IMR-90 (cell line): ENCODE data around the gene SPAG4. TPM values are rescaled to one million over a fixed set of nuclear protein-coding genes. Genes with fewer than 3 reads are reported as not detected.

Experiments
- ATAC-seq: fragments of 200-7000 bp; cut with Tn5 transposase; 2 replicates; pipeline ENCODE4 v1.9.1; 2020; ENCODE audit warnings: low read depth, mild to moderate bottlenecking, moderate library complexity
- BruUV-seq: library from RNA; stranded (reverse); fragments of 400-500 nt; replicated peaks from 2 replicates; lab custom pipeline; 2021; lab: Mats Ljungman, UMichigan
- CTCF ChIA-PET: fragments of 300-600 bp; formaldehyde crosslinking; extraction: SDS; loops from one replicate; lab custom pipeline; 2021; ENCODE audit warnings: antibody characterized with exemption; lab: Yijun Ruan, JAX
- POLR2A ChIA-PET: fragments of 300-600 bp; sonication (Branson Sonifier 250); formaldehyde crosslinking; loops from one replicate; lab custom pipeline; 2022; ENCODE audit warnings: antibody characterized with exemption; ENCODE audit not compliant: unreplicated experiment; lab: Charles Lee
- DNase-seq: peaks from one replicate; pipeline ENCODE4 v3.0.0; 2013
- H2AFZ ChIP-seq: replicated peaks from 2 replicates; pipeline ENCODE3; 2013; ENCODE audit warnings: low read length, mild to moderate bottlenecking; ENCODE audit not compliant: poor library complexity
- H2AK5ac ChIP-seq: 2 replicates; pipeline ENCODE4 v1.6.1; 2013; ENCODE audit warnings: low read depth, low read length, inconsistent platforms
- H2AK9ac ChIP-seq: replicated peaks from 2 replicates; pipeline ENCODE3; 2013; ENCODE audit warnings: mild to moderate bottlenecking, low read depth, low read length, moderate library complexity; ENCODE audit not compliant: poor library complexity
- H2BK120ac ChIP-seq: 2 replicates; pipeline ENCODE4 v1.6.1; 2013; ENCODE audit warnings: low read depth, low read length, inconsistent platforms
- H2BK15ac ChIP-seq: 3 replicates; pipeline ENCODE4 v1.6.1; 2013; ENCODE audit warnings: low read depth, low read length, inconsistent platforms
- H2BK20ac ChIP-seq: 2 replicates; pipeline ENCODE4 v1.6.1; 2013; ENCODE audit warnings: low read depth, mild to moderate bottlenecking, inconsistent platforms, low read length, moderate library complexity
- H2BK5ac ChIP-seq: 2 replicates; pipeline ENCODE4 v1.6.1; 2013; ENCODE audit warnings: mild to moderate bottlenecking, low read depth, low read length, inconsistent platforms; ENCODE audit not compliant: poor library complexity, severe bottlenecking
- H3K14ac ChIP-seq: replicated peaks from 2 replicates; pipeline ENCODE4 v1.6.1; 2013; ENCODE audit warnings: low read depth, low read length, inconsistent platforms
- H3K18ac ChIP-seq: 2 replicates; pipeline ENCODE4 v1.6.1; 2013; ENCODE audit warnings: low read depth, low read length, control low read depth
- H3K23ac ChIP-seq: 2 replicates; pipeline ENCODE4 v1.6.1; 2013; ENCODE audit warnings: low read depth, low read length, inconsistent platforms
- H3K27ac ChIP-seq: 2 replicates; pipeline ENCODE4 v1.5.1; 2013; ENCODE audit warnings: mild to moderate bottlenecking, control low read depth, low read length; ENCODE audit not compliant: insufficient read depth
- H3K27me3 ChIP-seq: 2 replicates; pipeline ENCODE4 v1.6.1; 2013; ENCODE audit warnings: low read length; ENCODE audit not compliant: control insufficient read depth, insufficient read depth
- H3K36me3 ChIP-seq: 2 replicates; pipeline ENCODE4 v1.6.1; 2013; ENCODE audit warnings: low read length, mixed read lengths; ENCODE audit not compliant: control insufficient read depth, insufficient read depth
- H3K4ac ChIP-seq: 2 replicates; pipeline ENCODE4 v1.6.1; 2013; ENCODE audit warnings: low read depth, low read length, inconsistent platforms
- H3K4me1 ChIP-seq: 2 replicates; pipeline ENCODE4 v1.6.1; 2013; ENCODE audit warnings: low read length, mixed read lengths; ENCODE audit not compliant: control insufficient read depth, insufficient read depth
- H3K4me2 ChIP-seq: 2 replicates; pipeline ENCODE4 v1.6.1; 2013; ENCODE audit warnings: low read depth, mild to moderate bottlenecking, control low read depth, low read length, moderate library complexity
- H3K4me3 ChIP-seq: 2 replicates; pipeline ENCODE4 v1.5.1; 2013; ENCODE audit warnings: low read depth, mild to moderate bottlenecking, control low read depth, low read length, moderate library complexity; ENCODE audit not compliant: insufficient read depth
- H3K56ac ChIP-seq: 2 replicates; pipeline ENCODE4 v1.6.1; 2013; ENCODE audit warnings: low read length, inconsistent platforms; ENCODE audit not compliant: insufficient read depth; ENCODE audit errors: extremely low read depth
- H3K79me1 ChIP-seq, 2 experiments: 2 replicates each; pipeline ENCODE4 v1.6.1; 2013; ENCODE audit warnings: low read length in 2 of 2, inconsistent platforms in 1 of 2, low read depth in 1 of 2
- H3K9ac ChIP-seq: 2 replicates; pipeline ENCODE4 v1.6.1; 2013; ENCODE audit warnings: low read depth, low read length, control low read depth
- H3K9me1 ChIP-seq: 2 replicates; pipeline ENCODE4 v1.6.1; 2013; ENCODE audit warnings: low read length, inconsistent platforms; ENCODE audit not compliant: insufficient read depth
- H3K9me3 ChIP-seq: 2 replicates; pipeline ENCODE4 v1.6.1; 2013; ENCODE audit warnings: low read length; ENCODE audit not compliant: control insufficient read depth, insufficient read depth
- H4K20me1 ChIP-seq: 2 replicates; pipeline ENCODE4 v1.6.1; 2013; ENCODE audit warnings: low read length, inconsistent platforms; ENCODE audit not compliant: insufficient read depth
- H4K5ac ChIP-seq: 2 replicates; pipeline ENCODE4 v1.6.1; 2013; ENCODE audit warnings: mild to moderate bottlenecking, low read depth, low read length, control low read depth
- H4K8ac ChIP-seq, 2 experiments: 2 replicates each; pipeline ENCODE4 v1.6.1; 2013; ENCODE audit warnings: low read depth in 2 of 2, low read length in 2 of 2, control low read depth in 1 of 2, inconsistent platforms in 1 of 2
- H4K91ac ChIP-seq: 2 replicates; pipeline ENCODE4 v1.6.1; 2013; ENCODE audit warnings: low read depth, low read length, inconsistent platforms; ENCODE audit not compliant: insufficient read depth
- BHLHE40 ChIP-seq: fragments of 150-350 bp; IDR thresholded peaks from 2 replicates; pipeline ENCODE4 v1.6.1; 2016; ENCODE audit warnings: mild to moderate bottlenecking, low read depth, low read length
- CHD1 ChIP-seq: IDR thresholded peaks from 2 replicates; pipeline ENCODE4 v1.6.1; 2012; ENCODE audit warnings: low read depth, low read length, improper control_type of control experiment
- MXI1 ChIP-seq: IDR thresholded peaks from 2 replicates; pipeline ENCODE4 v1.6.1; 2012; ENCODE audit warnings: low read depth, mild to moderate bottlenecking, low read length, moderate library complexity, borderline replicate concordance
- NFE2L2 ChIP-seq: fragments of 150-350 bp; IDR thresholded peaks from 2 replicates; pipeline ENCODE4 v1.6.1; 2016; ENCODE audit warnings: low read depth, mild to moderate bottlenecking, low read length
- RAD21 ChIP-seq: IDR thresholded peaks from 2 replicates; pipeline ENCODE4 v1.6.1; 2012; ENCODE audit warnings: low read length, improper control_type of control experiment
- RFX5 ChIP-seq: IDR thresholded peaks from 2 replicates; pipeline ENCODE4 v1.8.0; 2012; ENCODE audit warnings: low read depth, mild to moderate bottlenecking, low read length, moderate library complexity
- WGBS, 2 experiments: methylation state at CpG; one replicate each; pipeline versions ENCODE4 v1.1.5 to v1.1.7; 2013; ENCODE audit warnings: missing lambda C conversion rate in 2 of 2; ENCODE audit not compliant: insufficient read length in 1 of 2; ENCODE audit errors: extremely low coverage in 2 of 2; 5-methylcytosine and 5-hydroxymethylcytosine counted together
- dilution Hi-C: fragments of 300-500 bp; cut with HindIII; formaldehyde crosslinking; loops from one replicate; pipeline ENCODE4 v1.14.3; 2018; ENCODE audit warnings: low sequenced_read_pairs; ENCODE audit not compliant: unreplicated experiment
- in situ Hi-C: fragments of 300-500 bp; cut with MboI; formaldehyde crosslinking; loops from 3 replicates; pipeline ENCODE4 v1.14.3; 2019; ENCODE audit warnings: low sequenced_read_pairs, inconsistent platforms, mixed read lengths
- intact Hi-C: fragments of 100-400 bp; cut with micrococcal nuclease; formaldehyde crosslinking; loops from 2 replicates; pipeline ENCODE4 v1.10.0; 2022
- polyA plus RNA-seq, 3 experiments: library from polyadenylated mRNA; depleted of rRNA; stranded (reverse); fragments of >200 nt; gene quantifications; 2 replicates each; pipeline ENCODE4 v1.2.3, GENCODE V29; 2012; ENCODE audit warnings: low replicate concordance in 1 of 3
- total RNA-seq: library from RNA; depleted of rRNA; stranded (reverse); fragments of >200 nt; gene quantifications from 2 replicates; pipeline ENCODE4 v1.2.3, GENCODE V29; 2012

The SPAG4 gene
- total and polyA plus RNA-seq, 2 of the 4 experiments (the other 2 are of a cell fraction) = 1.8 to 5.5 TPM

- Histone ChIP-seq H3K79me1 (peaks cover 46 to 91% of the 10 kb centered on the region in 2 experiments), H3K36me3 (peaks cover 16% of the 10 kb centered on the region), H4K20me1 (peaks cover 82% of the 10 kb centered on the region), H3K9me3 (no peaks in the 10 kb centered on the region), H2AK5ac (no peak overlapping the region), H3K4me3 (no peak overlapping the region), H3K4me2 (no peak overlapping the region), H3K14ac (no peak overlapping the region), H4K5ac (no peak overlapping the region), H3K27me3 (no peaks in the 10 kb centered on the region), H3K9ac (no peak overlapping the region), H2BK15ac (no peak overlapping the region), H3K27ac (no peak overlapping the region), H3K18ac (no peak overlapping the region), H2BK5ac (no peak overlapping the region), H2BK20ac (no peak overlapping the region), H2BK120ac (no peak overlapping the region), H3K4ac (no peak overlapping the region), H2AK9ac (no peak overlapping the region), H2AFZ (no peak overlapping the region), H3K23ac (no peak overlapping the region; the same call in 1 of the 2 replicates), H3K4me1 (peaks cover 11% of the 10 kb centered on the region), H4K91ac (no peak overlapping the region), H3K9me1 (peaks cover 35% of the 10 kb centered on the region), H4K8ac (no peak overlapping the region), H3K56ac (no peak overlapping the region)
- in situ Hi-C loops = no loop called here
- POLR2A ChIA-PET = no interaction called here
- no peak for TF ChIP-seq NFE2L2
- no peak for TF ChIP-seq RFX5
- TF ChIP-seq BHLHE40 = no peak
- TF ChIP-seq CHD1 = no peak
- no peak for TF ChIP-seq RAD21
- no peak for TF ChIP-seq MXI1
- no TSS peak for BruUV-seq
- WGBS, 2 experiments = 26% methylated on average over 4 of the region's 4 CpGs; no CpG with 5 or more reads in 1 of the 2 experiments
- DNase-seq (no peak), ATAC-seq (peak; percentile 57)
- CTCF ChIA-PET = no interaction called here
- intact Hi-C loops = no loop called here
- dilution Hi-C loops = no loop called here
Measured at GRCh38 chr20:35635652-35636051, 20.0 kb downstream of the SPAG4 start.
